HEK293T (cell line): ENCODE data around the gene RPL32.

Experiments used
- CTBP1 ChIP-seq: fragments of 450-650 bp; IDR thresholded peaks from 2 replicates; pipeline ENCODE4 v1.6.1; 2016; ENCODE audit warnings: borderline replicate concordance
- SP1 ChIP-seq: fragments of 450-650 bp; IDR thresholded peaks from 2 replicates; pipeline ENCODE4 v1.6.1; 2017

DNA sequence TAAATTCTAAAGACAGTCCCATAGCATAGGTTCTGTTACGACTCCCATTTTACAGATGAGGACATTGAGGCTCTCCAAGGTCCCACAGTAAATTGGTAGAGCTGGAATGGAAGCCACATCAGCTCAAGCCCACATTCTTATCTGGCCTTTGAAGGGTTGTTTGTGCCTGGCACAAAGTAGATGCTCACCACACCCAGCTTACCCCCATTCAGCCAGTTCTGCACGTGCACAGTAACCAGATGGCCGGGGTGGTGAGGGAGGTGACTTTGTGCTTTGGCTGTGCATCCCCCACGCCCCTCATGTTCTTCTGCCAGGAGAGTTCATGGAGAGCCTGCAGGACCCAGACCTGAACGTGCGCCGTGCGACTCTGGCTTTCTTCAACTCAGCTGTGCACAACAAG, 16.2 kb downstream of the RPL32 start:
- TF ChIP-seq CTBP1 (no peak), SP1 (no peak)
